PFSK-1 (cell line): Measurements from ENCODE around the gene SH2D4B.

Experiments
- FOXP2 ChIP-seq: optimal IDR thresholded peaks from 2 replicates; pipeline ENCODE3; 2011; ENCODE audit warnings: borderline replicate concordance, control low read depth, inconsistent platforms; ENCODE audit not compliant: insufficient read depth; ENCODE audit errors: extremely low read length, extremely low read depth
- POLR2AphosphoS5 ChIP-seq: IDR thresholded peaks from 2 replicates; pipeline ENCODE4 v1.6.1; 2012; ENCODE audit warnings: low read depth, mild to moderate bottlenecking, control low read depth, low read length, moderate library complexity
- REST ChIP-seq, 2 experiments: IDR thresholded peaks; 2 replicates each; pipeline versions ENCODE4 v1.6.1 to v1.8.0; 2011 to 2012; ENCODE audit warnings: low read depth in 2 of 2, low read length in 2 of 2, control low read depth in 1 of 2, inconsistent platforms in 1 of 2, mild to moderate bottlenecking in 1 of 2, moderate library complexity in 1 of 2; ENCODE audit not compliant: insufficient read depth in 1 of 2
- SIN3A ChIP-seq: IDR thresholded peaks from 2 replicates; pipeline ENCODE4 v1.6.1; 2012; ENCODE audit warnings: mild to moderate bottlenecking, low read length, moderate library complexity, borderline replicate concordance; ENCODE audit not compliant: insufficient read depth
- TAF1 ChIP-seq: IDR thresholded peaks from 2 replicates; pipeline ENCODE4 v1.6.1; 2012; ENCODE audit warnings: low read length, control low read depth, borderline replicate concordance; ENCODE audit not compliant: insufficient read depth

SH2D4B gene

GRCh38 chr10:80633383-80633860 is 95.7 kb downstream of the SH2D4B start:
- TF ChIP-seq TAF1, result no peak

DNA sequence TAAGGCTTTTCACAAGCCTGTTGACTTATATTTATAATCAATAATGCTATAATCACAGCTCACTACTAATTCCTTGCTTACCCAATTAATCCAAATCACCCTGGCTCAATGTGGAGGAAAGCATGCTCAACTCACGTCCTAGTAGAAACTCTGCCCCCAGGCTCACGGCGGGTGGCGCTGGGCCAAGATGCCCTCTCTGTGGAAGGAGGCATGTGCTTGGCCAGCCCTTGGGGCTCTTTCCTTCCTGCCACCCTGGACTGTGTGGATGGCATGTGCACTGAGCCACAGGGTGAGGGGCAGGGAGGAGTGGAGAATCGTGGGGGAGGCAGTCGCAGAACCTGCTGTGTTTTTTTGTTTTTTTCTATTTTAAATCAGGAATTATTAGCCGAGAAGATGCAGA is 96.2 kb downstream of the SH2D4B start:
- no peak for TF ChIP-seq REST (IDR thresholded peaks at IDR 0.05; ENCODE audit: insufficient read depth in 1 of 2, low read depth in 2 of 2, low read length in 2 of 2)
- TF ChIP-seq POLR2AphosphoS5, result no peak
- no peak for TF ChIP-seq TAF1
- no peak for TF ChIP-seq SIN3A
- TF ChIP-seq FOXP2, result no peak

DNA sequence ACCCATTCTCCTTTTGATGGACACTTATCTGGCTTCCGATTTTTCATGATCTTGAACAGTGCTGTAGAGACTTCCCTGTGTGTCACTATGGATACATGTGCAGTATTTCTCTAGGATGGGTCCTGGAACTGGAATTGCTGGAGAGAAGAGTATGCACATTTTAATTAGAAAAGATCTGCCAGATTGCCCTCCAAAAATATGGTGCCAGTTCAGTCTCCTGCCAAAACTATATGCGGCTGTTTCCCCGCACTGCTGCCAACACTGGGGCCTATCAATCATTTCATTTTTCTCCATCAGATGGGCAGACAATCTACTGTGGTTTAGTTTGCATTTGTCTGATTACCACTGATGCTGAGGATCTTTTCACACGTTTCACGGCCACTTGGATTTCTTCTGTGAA is 105.0 kb downstream of the SH2D4B start:
- no peak for TF ChIP-seq FOXP2
- no peak for TF ChIP-seq SIN3A
- TF ChIP-seq REST (IDR thresholded peaks at IDR 0.05; ENCODE audit: insufficient read depth in 1 of 2, low read depth in 2 of 2, low read length in 2 of 2), result no peak
- no peak for TF ChIP-seq TAF1
- no peak for TF ChIP-seq POLR2AphosphoS5

- TF ChIP-seq POLR2AphosphoS5 (no peak), FOXP2 (no peak), SIN3A (no peak)
Observed at GRCh38 chr10:80646366-80646765, 108.7 kb downstream of the SH2D4B start.

DNA sequence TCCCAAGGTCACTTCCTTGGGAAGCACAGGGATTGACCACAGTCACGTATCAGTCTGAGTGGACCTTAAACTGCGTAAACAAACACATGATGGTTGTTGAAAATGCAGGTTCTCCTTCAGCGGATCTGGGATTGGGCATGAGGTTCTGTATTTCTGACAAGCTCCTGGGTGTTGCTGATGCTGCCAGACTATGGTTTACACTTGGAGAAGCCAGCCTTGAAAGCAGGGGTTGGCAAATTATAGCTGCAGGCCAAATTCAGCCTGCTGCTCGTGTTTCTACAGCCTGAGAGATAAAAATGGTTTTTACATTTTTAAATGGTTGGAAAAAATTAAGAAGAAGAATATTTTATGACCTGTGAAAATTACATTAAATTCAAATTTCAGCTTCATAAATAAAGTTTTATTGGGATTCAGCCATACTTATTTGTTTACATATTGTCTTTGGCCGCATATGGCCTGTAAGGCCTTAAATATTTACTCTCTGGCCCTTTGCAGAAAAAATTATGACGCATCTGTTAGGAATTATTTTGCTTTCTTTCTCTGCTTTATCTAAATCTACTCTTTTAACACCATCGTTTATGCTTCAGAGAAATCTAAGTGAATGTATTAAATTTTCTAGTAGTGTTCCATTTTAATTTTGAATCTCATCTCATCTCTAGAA is 109.6 kb downstream of the SH2D4B start:
- TF ChIP-seq FOXP2 (no peak), TAF1 (no peak), SIN3A (no peak), POLR2AphosphoS5 (no peak), REST (IDR thresholded peaks at IDR 0.05; ENCODE audit: insufficient read depth in 1 of 2, low read depth in 2 of 2, low read length in 2 of 2) (no peak)

DNA sequence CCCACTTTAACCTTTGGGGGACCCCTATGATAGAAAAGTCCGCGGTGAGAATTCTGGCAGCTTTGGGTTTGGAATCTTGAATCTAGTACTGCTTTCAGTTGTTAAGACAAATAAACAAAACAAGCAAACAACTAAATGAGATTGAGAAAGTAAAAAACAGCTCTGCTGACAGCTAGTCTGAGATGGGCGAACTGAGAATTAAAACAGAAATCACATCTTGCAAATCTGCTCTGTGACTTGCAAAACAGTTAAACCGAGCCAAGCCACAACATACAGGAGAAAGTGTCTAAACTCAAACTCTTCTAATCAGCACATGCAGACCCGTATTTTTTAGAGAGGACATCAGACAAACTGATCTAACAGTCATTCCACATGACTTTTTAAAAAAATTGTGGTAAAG is 110.4 kb downstream of the SH2D4B start:
- TF ChIP-seq FOXP2 (no peak), POLR2AphosphoS5 (no peak), SIN3A (no peak), TAF1 (no peak), REST (IDR thresholded peaks at IDR 0.05; ENCODE audit: insufficient read depth in 1 of 2, low read depth in 2 of 2, low read length in 2 of 2) (no peak)
